Memory B cell (primary cell): ENCODE data around the gene CXCL11.
A peak's percentile ranks its signal among the peaks of the same experiment; 100 is the strongest.

Experiments
- ATAC-seq: fragments of 150-1000 bp; cut with Tn5 transposase; 2 replicates; pipeline ENCODE4 v1.10.0; 2021; ENCODE audit warnings: low read depth, mild to moderate bottlenecking, moderate library complexity
- DNase-seq, 2 donors: peaks; one replicate each; pipeline ENCODE4 v3.0.0; 2022; ENCODE audit warnings: low spot score in 2 of 2
- H3K27ac Mint-ChIP-seq: one replicate; pipeline ENCODE4 v1.8.0; 2022; ENCODE audit warnings: mild to moderate bottlenecking, moderate library complexity, mixed read lengths
- H3K27me3 Mint-ChIP-seq: one replicate; pipeline ENCODE4 v1.8.0; 2022; ENCODE audit warnings: mixed read lengths
- H3K36me3 Mint-ChIP-seq: one replicate; pipeline ENCODE4 v1.8.0; 2022; ENCODE audit warnings: mild to moderate bottlenecking, mixed read lengths
- H3K4me1 Mint-ChIP-seq: one replicate; pipeline ENCODE4 v1.8.0; 2022; ENCODE audit warnings: mixed read lengths
- H3K4me3 Mint-ChIP-seq: one replicate; pipeline ENCODE4 v1.8.0; 2022; ENCODE audit warnings: mild to moderate bottlenecking, moderate library complexity, mixed read lengths
- H3K9me3 Mint-ChIP-seq: one replicate; pipeline ENCODE4 v1.8.0; 2022; ENCODE audit warnings: mixed read lengths

Gene CXCL11

GRCh38 chr4:76035799-76036380, at the start of gene CXCL11:
Gene CXCL11, minus strand, starts transcription at chr4:76036070. Its CDS starts 83 bp downstream, at chr4:76035987.
- peaks cover 2% of the 10 kb centered on the region for H3K27me3 Mint-ChIP-seq
- no peak for DNase-seq
- no peak within 1 kb of the TSS for H3K27ac Mint-ChIP-seq
- no peak for ATAC-seq
- no peaks in the 10 kb centered on the region for H3K4me1 Mint-ChIP-seq
- H3K4me3 Mint-ChIP-seq: no peak within 1 kb of the TSS
- H3K9me3 Mint-ChIP-seq: no peaks in the 10 kb centered on the region
- H3K36me3 Mint-ChIP-seq: no peaks in the 10 kb centered on the region

- Mint-ChIP-seq H3K36me3 (no peaks in the 10 kb centered on the region), H3K27ac (no peak overlapping the region), H3K4me1 (no peaks in the 10 kb centered on the region), H3K27me3 (peaks cover 3% of the 10 kb centered on the region), H3K9me3 (no peaks in the 10 kb centered on the region), H3K4me3 (no peak overlapping the region)
- no peak for ATAC-seq
- no peak for DNase-seq
Observed at GRCh38 chr4:76084542-76084941, 48.7 kb upstream of the CXCL11 start.

GRCh38 chr4:76083386-76083988, 47.6 kb upstream of the CXCL11 start:
- H3K27me3 Mint-ChIP-seq: peaks cover 5% of the 10 kb centered on the region
- no peaks in the 10 kb centered on the region for H3K36me3 Mint-ChIP-seq
- H3K4me3 Mint-ChIP-seq: no peak overlapping the region
- H3K4me1 Mint-ChIP-seq: no peaks in the 10 kb centered on the region
- ATAC-seq (no peak), DNase-seq (no peak)
- H3K27ac Mint-ChIP-seq: no peak overlapping the region
- no peaks in the 10 kb centered on the region for H3K9me3 Mint-ChIP-seq

- Mint-ChIP-seq H3K36me3 (no peaks in the 10 kb centered on the region), H3K27ac (no peak overlapping the region), H3K9me3 (no peaks in the 10 kb centered on the region), H3K27me3 (peaks cover 8% of the 10 kb centered on the region), H3K4me3 (no peak overlapping the region), H3K4me1 (no peaks in the 10 kb centered on the region)
- ATAC-seq (no peak), DNase-seq (no peak)
Observed at GRCh38 chr4:76078033-76078613, 42.3 kb upstream of the CXCL11 start.

GRCh38 chr4:76074993-76075600, 39.2 kb upstream of the CXCL11 start:
- Mint-ChIP-seq H3K27ac (no peak overlapping the region), H3K36me3 (no peaks in the 10 kb centered on the region), H3K4me3 (no peak overlapping the region), H3K4me1 (no peaks in the 10 kb centered on the region), H3K27me3 (peaks cover 6% of the 10 kb centered on the region), H3K9me3 (no peaks in the 10 kb centered on the region)
- no peak for DNase-seq
- no peak for ATAC-seq

- no peaks in the 10 kb centered on the region for H3K9me3 Mint-ChIP-seq
- H3K4me3 Mint-ChIP-seq: no peak within 1 kb of the TSS
- H3K27me3 Mint-ChIP-seq: peaks cover 4% of the 10 kb centered on the region
- no peak within 1 kb of the TSS for H3K27ac Mint-ChIP-seq
- no peaks in the 10 kb centered on the region for H3K4me1 Mint-ChIP-seq
- no peak for ATAC-seq
- no peaks in the 10 kb centered on the region for H3K36me3 Mint-ChIP-seq
- DNase-seq: no peak
Observed at GRCh38 chr4:76074468-76074867, 38.6 kb upstream of the CXCL11 start, which contains the start of gene ART3. Gene ART3, plus strand, starts transcription at chr4:76074709. Its CDS starts 1,181 bp downstream, at chr4:76075890.

GRCh38 chr4:76072760-76073159, 36.9 kb upstream of the CXCL11 start:
- Mint-ChIP-seq H3K27ac (no peak overlapping the region), H3K4me3 (no peak overlapping the region), H3K9me3 (no peaks in the 10 kb centered on the region), H3K4me1 (no peaks in the 10 kb centered on the region), H3K36me3 (no peaks in the 10 kb centered on the region), H3K27me3 (no peaks in the 10 kb centered on the region)
- ATAC-seq: no peak
- no peak for DNase-seq

GRCh38 chr4:76067652-76068286, 31.9 kb upstream of the CXCL11 start:
- no peaks in the 10 kb centered on the region for H3K36me3 Mint-ChIP-seq
- no peak overlapping the region for H3K27ac Mint-ChIP-seq
- no peak overlapping the region for H3K4me3 Mint-ChIP-seq
- peak; percentile 93 for ATAC-seq
- DNase-seq: peak; percentile 67 to 70
- H3K27me3 Mint-ChIP-seq: no peaks in the 10 kb centered on the region
- no peaks in the 10 kb centered on the region for H3K9me3 Mint-ChIP-seq
- no peaks in the 10 kb centered on the region for H3K4me1 Mint-ChIP-seq

- Mint-ChIP-seq H3K4me3 (no peak overlapping the region), H3K9me3 (no peaks in the 10 kb centered on the region), H3K27ac (no peak overlapping the region), H3K27me3 (no peaks in the 10 kb centered on the region), H3K4me1 (peaks cover 5% of the 10 kb centered on the region), H3K36me3 (no peaks in the 10 kb centered on the region)
- DNase-seq (no peak), ATAC-seq (no peak)
Observed at GRCh38 chr4:76066546-76066945, 30.7 kb upstream of the CXCL11 start.

GRCh38 chr4:76061982-76062381, 26.1 kb upstream of the CXCL11 start:
- peak overlapping the region; percentile 79 for H3K27ac Mint-ChIP-seq
- H3K4me3 Mint-ChIP-seq: peak overlapping the region; percentile 45
- H3K9me3 Mint-ChIP-seq: no peaks in the 10 kb centered on the region
- ATAC-seq (peak; percentile 100), DNase-seq (peak in 1 of 2 donors; percentile 43)
- no peaks in the 10 kb centered on the region for H3K27me3 Mint-ChIP-seq
- peaks cover 22% of the 10 kb centered on the region for H3K4me1 Mint-ChIP-seq
- H3K36me3 Mint-ChIP-seq: no peaks in the 10 kb centered on the region

GRCh38 chr4:76061421-76061820, 25.6 kb upstream of the CXCL11 start:
- H3K9me3 Mint-ChIP-seq: no peaks in the 10 kb centered on the region
- H3K27me3 Mint-ChIP-seq: no peaks in the 10 kb centered on the region
- H3K27ac Mint-ChIP-seq: peak overlapping the region; percentile 79
- DNase-seq (no peak), ATAC-seq (no peak)
- H3K4me3 Mint-ChIP-seq: no peak overlapping the region
- peaks cover 22% of the 10 kb centered on the region for H3K4me1 Mint-ChIP-seq
- H3K36me3 Mint-ChIP-seq: no peaks in the 10 kb centered on the region

- peaks cover 27% of the 10 kb centered on the region for H3K4me1 Mint-ChIP-seq
- DNase-seq (no peak), ATAC-seq (no peak)
- H3K4me3 Mint-ChIP-seq: no peak overlapping the region
- no peak overlapping the region for H3K27ac Mint-ChIP-seq
- H3K36me3 Mint-ChIP-seq: no peaks in the 10 kb centered on the region
- no peaks in the 10 kb centered on the region for H3K9me3 Mint-ChIP-seq
- H3K27me3 Mint-ChIP-seq: no peaks in the 10 kb centered on the region
Observed at GRCh38 chr4:76060506-76060905, 24.6 kb upstream of the CXCL11 start.

GRCh38 chr4:76059750-76060149, 23.9 kb upstream of the CXCL11 start:
- H3K27ac Mint-ChIP-seq: no peak overlapping the region
- no peaks in the 10 kb centered on the region for H3K9me3 Mint-ChIP-seq
- H3K4me3 Mint-ChIP-seq: no peak overlapping the region
- ATAC-seq (no peak), DNase-seq (no peak)
- peaks cover 34% of the 10 kb centered on the region for H3K4me1 Mint-ChIP-seq
- no peaks in the 10 kb centered on the region for H3K27me3 Mint-ChIP-seq
- H3K36me3 Mint-ChIP-seq: no peaks in the 10 kb centered on the region

GRCh38 chr4:76058888-76059426, 23.1 kb upstream of the CXCL11 start:
- Mint-ChIP-seq H3K9me3 (no peaks in the 10 kb centered on the region), H3K4me1 (peaks cover 35% of the 10 kb centered on the region), H3K27me3 (no peaks in the 10 kb centered on the region), H3K36me3 (no peaks in the 10 kb centered on the region), H3K4me3 (no peak overlapping the region), H3K27ac (no peak overlapping the region)
- DNase-seq (no peak), ATAC-seq (no peak)
